H1 (cell line): ENCODE data around the gene KRTAP4-5. TPM values are rescaled to one million over a fixed set of nuclear protein-coding genes. Genes with fewer than 3 reads are reported as not detected.

ENCODE experiments used
- CTCF ChIA-PET: fragments of 300-600 bp; sonication (Branson Sonifier 250); formaldehyde crosslinking; loops from one replicate; lab custom pipeline; 2021; ENCODE audit not compliant: partially characterized antibody; lab: Charles Lee
- POLR2A ChIA-PET: fragments of 300-600 bp; sonication (Branson Sonifier 250); formaldehyde crosslinking; loops from one replicate; lab custom pipeline; 2021; ENCODE audit warnings: inconsistent platforms; ENCODE audit not compliant: partially characterized antibody; lab: Charles Lee
- DNase-seq, 2 experiments: peaks; one replicate each; pipeline versions ENCODE4 v3.0.0 to v3.0.0-alpha.2; 2010 to 2022; ENCODE audit warnings: low spot score in 2 of 2, low read depth in 1 of 2, mixed read lengths in 1 of 2
- FAIRE-seq: peaks from 2 replicates; lab custom pipeline; 2011; peaks lifted over from hg19 to GRCh38; lab: Jason Lieb, UNC
- H2AFZ ChIP-seq: 2 replicates; pipeline ENCODE4 v1.8.1; 2012; ENCODE audit warnings: low read length, inconsistent platforms
- H2AK5ac ChIP-seq: 2 replicates; pipeline ENCODE4 v1.6.1; 2013; ENCODE audit warnings: low read depth, low read length
- H2BK120ac ChIP-seq: replicated peaks from 2 replicates; pipeline ENCODE3; 2013; ENCODE audit warnings: low read depth, low read length, inconsistent platforms
- H2BK12ac ChIP-seq: 2 replicates; pipeline ENCODE4 v1.6.1; 2013; ENCODE audit warnings: low read depth, low read length
- H2BK15ac ChIP-seq: 2 replicates; pipeline ENCODE4 v1.6.1; 2013; ENCODE audit warnings: low read length
- H2BK20ac ChIP-seq: 2 replicates; pipeline ENCODE4 v1.6.1; 2013; ENCODE audit warnings: low read length
- H2BK5ac ChIP-seq: 2 replicates; pipeline ENCODE4 v1.6.1; 2013; ENCODE audit warnings: low read depth, low read length
- H3K14ac ChIP-seq: 2 replicates; pipeline ENCODE4 v1.6.1; 2013; ENCODE audit warnings: inconsistent platforms; ENCODE audit not compliant: insufficient read length
- H3K18ac ChIP-seq: 2 replicates; pipeline ENCODE4 v1.6.1; 2013; ENCODE audit warnings: low read length; ENCODE audit errors: extremely low read depth
- H3K23ac ChIP-seq: 2 replicates; pipeline ENCODE4 v1.6.1; 2013; ENCODE audit warnings: inconsistent platforms; ENCODE audit not compliant: insufficient read length
- H3K23me2 ChIP-seq: 2 replicates; pipeline ENCODE4 v1.6.1; 2013; ENCODE audit warnings: low read depth, low read length
- H3K27ac ChIP-seq: 2 replicates; pipeline ENCODE4 v1.6.1; 2011; ENCODE audit warnings: low read depth, low read length, inconsistent platforms
- H3K27me3 ChIP-seq, 4 experiments: replicated peaks in 1 of 4; 1 replicate in 1 of 4; 2 replicates in 3 of 4; pipeline versions ENCODE4 v1.6.1 to v1.8.1; 2011 to 2013; ENCODE audit warnings: low read length in 3 of 4, mild to moderate bottlenecking in 3 of 4, inconsistent platforms in 2 of 4, mixed read lengths in 2 of 4, moderate library complexity in 1 of 4; ENCODE audit not compliant: control insufficient read depth in 3 of 4, insufficient read depth in 3 of 4; ENCODE audit errors: extremely low read depth in 1 of 4
- H3K36me3 ChIP-seq, 4 experiments: 2 replicates each; pipeline versions ENCODE4 v1.6.1 to v1.8.1; 2011 to 2013; ENCODE audit warnings: mild to moderate bottlenecking in 4 of 4, low read length in 3 of 4, moderate library complexity in 2 of 4, control low read depth in 1 of 4, inconsistent platforms in 1 of 4; ENCODE audit not compliant: insufficient read depth in 4 of 4, control insufficient read depth in 2 of 4
- H3K4ac ChIP-seq: replicated peaks from 2 replicates; pipeline ENCODE3; 2013; ENCODE audit warnings: low read length, low read depth, mixed read lengths, inconsistent platforms; ENCODE audit not compliant: insufficient read length
- H3K4me1 ChIP-seq, 4 experiments: replicated peaks in 1 of 4; 1 replicate in 1 of 4; 2 replicates in 3 of 4; pipeline versions ENCODE4 v1.6.1 to v1.8.1; 2011 to 2013; ENCODE audit warnings: low read length in 3 of 4, inconsistent platforms in 2 of 4, mixed read lengths in 1 of 4; ENCODE audit not compliant: insufficient read depth in 4 of 4, control insufficient read depth in 3 of 4
- H3K4me2 ChIP-seq, 2 experiments: 2 replicates each; pipeline versions ENCODE4 v1.6.1 to v1.8.1; 2011 to 2013; ENCODE audit warnings: low read depth in 2 of 2, low read length in 2 of 2, control low read depth in 1 of 2, inconsistent platforms in 1 of 2, mild to moderate bottlenecking in 1 of 2; ENCODE audit not compliant: insufficient read depth in 1 of 2
- H3K4me3 ChIP-seq, 4 experiments: fragments of 200-600, 300-600 bp in 1 of 4; sonication (generic), shearing (Covaris generic), sonication (Bioruptor Twin) in 1 of 4; 2 replicates each; pipeline versions ENCODE4 v1.5.1 to v1.8.1; 2011 to 2016; ENCODE audit warnings: low read length in 4 of 4, low read depth in 3 of 4, control low read depth in 2 of 4, inconsistent platforms in 2 of 4, mild to moderate bottlenecking in 2 of 4, mixed read lengths in 1 of 4, moderate library complexity in 1 of 4; ENCODE audit not compliant: insufficient read depth in 2 of 4; ENCODE audit errors: extremely low read depth in 1 of 4
- H3K56ac ChIP-seq: replicated peaks from 2 replicates; pipeline ENCODE3; 2013; ENCODE audit warnings: low read depth, mild to moderate bottlenecking, mixed read lengths, low read length, inconsistent platforms; ENCODE audit not compliant: insufficient read length
- H3K79me1 ChIP-seq: 2 replicates; pipeline ENCODE4 v1.6.1; 2013; ENCODE audit warnings: low read depth, low read length, control low read depth
- H3K79me2 ChIP-seq, 2 experiments: 2 replicates each; pipeline versions ENCODE4 v1.6.1 to v1.8.1; 2012 to 2013; ENCODE audit warnings: low read length in 2 of 2, mild to moderate bottlenecking in 2 of 2, inconsistent platforms in 1 of 2; ENCODE audit not compliant: insufficient read depth in 2 of 2, control insufficient read depth in 1 of 2
- H3K9ac ChIP-seq, 4 experiments: replicated peaks in 1 of 4; 1 replicate in 1 of 4; 2 replicates in 3 of 4; pipeline versions ENCODE4 v1.6.1 to v1.8.1; 2011 to 2013; ENCODE audit warnings: low read depth in 3 of 4, low read length in 3 of 4, control low read depth in 2 of 4, mild to moderate bottlenecking in 2 of 4, moderate library complexity in 2 of 4, inconsistent platforms in 1 of 4; ENCODE audit errors: extremely low read depth in 1 of 4
- H3K9me3 ChIP-seq, 2 experiments: 2 replicates each; pipeline versions ENCODE4 v1.6.1 to v1.8.1; 2012 to 2013; ENCODE audit warnings: mild to moderate bottlenecking in 2 of 2, moderate library complexity in 2 of 2, control low read depth in 1 of 2, inconsistent platforms in 1 of 2, low read depth in 1 of 2, low read length in 1 of 2, mixed read lengths in 1 of 2; ENCODE audit not compliant: insufficient read depth in 2 of 2
- H4K20me1 ChIP-seq, 2 experiments: replicated peaks in 1 of 2; 2 replicates each; pipeline versions ENCODE3 to v1.8.1; 2011 to 2013; ENCODE audit warnings: inconsistent platforms in 2 of 2, low read length in 2 of 2, mild to moderate bottlenecking in 1 of 2; ENCODE audit not compliant: insufficient read depth in 2 of 2, control insufficient read depth in 1 of 2
- H4K5ac ChIP-seq: 2 replicates; pipeline ENCODE4 v1.6.1; 2013; ENCODE audit warnings: low read length, low read depth, mixed read lengths, inconsistent platforms; ENCODE audit not compliant: insufficient read length
- H4K8ac ChIP-seq: 2 replicates; pipeline ENCODE4 v1.8.0; 2013; ENCODE audit warnings: mild to moderate bottlenecking, moderate library complexity, low read length, inconsistent platforms; ENCODE audit not compliant: insufficient read depth; ENCODE audit errors: extremely low read depth
- H4K91ac ChIP-seq: replicated peaks from 2 replicates; pipeline ENCODE3; 2013; ENCODE audit warnings: low read length, mixed read lengths, inconsistent platforms; ENCODE audit not compliant: insufficient read length
- SRF ChIP-seq: IDR thresholded peaks from 2 replicates; pipeline ENCODE4 v1.6.1; 2011; ENCODE audit warnings: mild to moderate bottlenecking, low read depth, low read length, moderate library complexity
- TAF7 ChIP-seq: optimal IDR thresholded peaks from 2 replicates; pipeline ENCODE3; 2011; ENCODE audit warnings: low read depth, mild to moderate bottlenecking, inconsistent platforms, low read length, moderate library complexity, borderline replicate concordance
- WGBS, 2 experiments: shearing (Covaris generic) in 1 of 2; methylation state at CpG; one replicate each; pipeline versions ENCODE4 v1.1.6 to v1.1.7; 2013 to 2015; ENCODE audit warnings: low lambda C conversion rate in 2 of 2, mixed read lengths in 2 of 2, inconsistent platforms in 1 of 2, low coverage in 1 of 2, missing lambda C conversion rate in 1 of 2; ENCODE audit not compliant: insufficient replicate concordance in 2 of 2, insufficient coverage in 1 of 2, insufficient read length in 1 of 2; ENCODE audit errors: extremely low coverage in 1 of 2, missing lambda C conversion rate in 1 of 2; 5-methylcytosine and 5-hydroxymethylcytosine counted together
- polyA plus RNA-seq, 7 experiments: library from polyadenylated mRNA; depleted of rRNA in 3 of 7; stranded (reverse) in 5 of 7; unstranded in 2 of 7; fragments of >200 nt in 5 of 7; fragments of 200-250 nt in 2 of 7; gene quantifications; 1 replicate in 5 of 7; 2 replicates in 1 of 7; 4 replicates in 1 of 7; pipeline versions ENCODE4 v1.2.1 to v1.2.3, GENCODE V29; 2011 to 2013; ENCODE audit warnings: missing spikeins in 2 of 7, mixed read lengths in 2 of 7
- total RNA-seq: library from RNA; stranded (reverse); fragmentation: NEBNext Ultra II Directional; extraction: Animal tissue kit (Norgen Biotek cat#: 25700); gene quantifications from 2 replicates; pipeline ENCODE4 v1.2.1, GENCODE V29; 2021

Gene KRTAP4-5
- total and polyA plus RNA-seq, 2 of the 8 experiments (the other 6 are each of a cell fraction or from before 2014, with no cell fraction given), result not detected

- Histone ChIP-seq H4K91ac (no peak overlapping the region), H3K27ac (no peak overlapping the region), H3K4me2 (no peak overlapping the region), H3K27me3 (no peaks in the 10 kb centered on the region), H3K4me1 (no peaks in the 10 kb centered on the region), H3K79me1 (no peaks in the 10 kb centered on the region), H3K36me3 (no peaks in the 10 kb centered on the region), H3K9ac (no peak overlapping the region), H3K79me2 (no peaks in the 10 kb centered on the region), H2BK12ac (no peak overlapping the region), H3K14ac (no peak overlapping the region)
- FAIRE-seq, result no peak
- ChIA-PET CTCF (interaction anchor here (0.6 kb wide), 1 partner anchor 1348 kb away, joined by 3 read pairs; no protein-coding TSS in a partner anchor), POLR2A (no interaction called here)
- TF ChIP-seq TAF7 (no peak), SRF (no peak)
- TF ChIP-seq, all 59 proteins: peak for 0
- Histone ChIP-seq H2AFZ (no peak overlapping the region), H4K8ac (no peak overlapping the region), H2AK5ac (no peak overlapping the region), H2BK120ac (no peak overlapping the region), H4K20me1 (no peaks in the 10 kb centered on the region), H3K9me3 (no peaks in the 10 kb centered on the region), H3K23me2 (no peaks in the 10 kb centered on the region; the same call in 1 of the 2 replicates), H3K4me3 (no peak overlapping the region), H3K4ac (no peak overlapping the region), H3K23ac (no peak overlapping the region), H3K56ac (no peak overlapping the region), H2BK5ac (no peak overlapping the region), H2BK20ac (no peak overlapping the region), H4K5ac (no peak overlapping the region), H3K18ac (no peak overlapping the region), H2BK15ac (no peak overlapping the region)
- WGBS, 2 experiments, result 76% methylated on average over 1 of the region's 1 CpG; no CpG with 5 or more reads in 1 of the 2 experiments
- DNase-seq, result no peak
Measured at GRCh38 chr17:41178843-41179616, 29.4 kb upstream of the KRTAP4-5 start.
